H1 (cell line): ENCODE data around the gene ZNF764. TPM values are rescaled to one million over a fixed set of nuclear protein-coding genes. Genes with fewer than 3 reads are reported as not detected.

Experiments used
- NANOG ChIP-seq: IDR thresholded peaks from 2 replicates; pipeline ENCODE4 v1.6.1; 2011; ENCODE audit warnings: low read length, low read depth, mild to moderate bottlenecking, inconsistent platforms; ENCODE audit not compliant: insufficient read depth, poor library complexity, severe bottlenecking
- polyA plus RNA-seq, 7 experiments: library from polyadenylated mRNA; depleted of rRNA in 3 of 7; stranded (reverse) in 5 of 7; unstranded in 2 of 7; fragments of >200 nt in 5 of 7; fragments of 200-250 nt in 2 of 7; gene quantifications; 1 replicate in 5 of 7; 2 replicates in 1 of 7; 4 replicates in 1 of 7; pipeline versions ENCODE4 v1.2.1 to v1.2.3, GENCODE V29; 2011 to 2013; ENCODE audit warnings: missing spikeins in 2 of 7, mixed read lengths in 2 of 7
- total RNA-seq: library from RNA; stranded (reverse); fragmentation: NEBNext Ultra II Directional; extraction: Animal tissue kit (Norgen Biotek cat#: 25700); gene quantifications from 2 replicates; pipeline ENCODE4 v1.2.1, GENCODE V29; 2021
- TF ChIP-seq, protein P1 (sequence below): fragments of 300-600 bp; sonication (generic); IDR thresholded peaks from 2 replicates; pipeline ENCODE4 v1.7.1; 2012; ENCODE audit warnings: low read length, moderate library complexity, mild to moderate bottlenecking, inconsistent platforms; ENCODE audit not compliant: insufficient replicate concordance
- TF ChIP-seq, protein P2 (sequence below): IDR thresholded peaks from 2 replicates; pipeline ENCODE4 v1.6.1; 2011; ENCODE audit warnings: low read length, improper control_type of control experiment

Gene ZNF764
- total and polyA plus RNA-seq, 2 of the 8 experiments (the other 6 are each of a cell fraction or from before 2014, with no cell fraction given), result 5.7 to 7.7 TPM

- TF ChIP-seq, protein P1, sequence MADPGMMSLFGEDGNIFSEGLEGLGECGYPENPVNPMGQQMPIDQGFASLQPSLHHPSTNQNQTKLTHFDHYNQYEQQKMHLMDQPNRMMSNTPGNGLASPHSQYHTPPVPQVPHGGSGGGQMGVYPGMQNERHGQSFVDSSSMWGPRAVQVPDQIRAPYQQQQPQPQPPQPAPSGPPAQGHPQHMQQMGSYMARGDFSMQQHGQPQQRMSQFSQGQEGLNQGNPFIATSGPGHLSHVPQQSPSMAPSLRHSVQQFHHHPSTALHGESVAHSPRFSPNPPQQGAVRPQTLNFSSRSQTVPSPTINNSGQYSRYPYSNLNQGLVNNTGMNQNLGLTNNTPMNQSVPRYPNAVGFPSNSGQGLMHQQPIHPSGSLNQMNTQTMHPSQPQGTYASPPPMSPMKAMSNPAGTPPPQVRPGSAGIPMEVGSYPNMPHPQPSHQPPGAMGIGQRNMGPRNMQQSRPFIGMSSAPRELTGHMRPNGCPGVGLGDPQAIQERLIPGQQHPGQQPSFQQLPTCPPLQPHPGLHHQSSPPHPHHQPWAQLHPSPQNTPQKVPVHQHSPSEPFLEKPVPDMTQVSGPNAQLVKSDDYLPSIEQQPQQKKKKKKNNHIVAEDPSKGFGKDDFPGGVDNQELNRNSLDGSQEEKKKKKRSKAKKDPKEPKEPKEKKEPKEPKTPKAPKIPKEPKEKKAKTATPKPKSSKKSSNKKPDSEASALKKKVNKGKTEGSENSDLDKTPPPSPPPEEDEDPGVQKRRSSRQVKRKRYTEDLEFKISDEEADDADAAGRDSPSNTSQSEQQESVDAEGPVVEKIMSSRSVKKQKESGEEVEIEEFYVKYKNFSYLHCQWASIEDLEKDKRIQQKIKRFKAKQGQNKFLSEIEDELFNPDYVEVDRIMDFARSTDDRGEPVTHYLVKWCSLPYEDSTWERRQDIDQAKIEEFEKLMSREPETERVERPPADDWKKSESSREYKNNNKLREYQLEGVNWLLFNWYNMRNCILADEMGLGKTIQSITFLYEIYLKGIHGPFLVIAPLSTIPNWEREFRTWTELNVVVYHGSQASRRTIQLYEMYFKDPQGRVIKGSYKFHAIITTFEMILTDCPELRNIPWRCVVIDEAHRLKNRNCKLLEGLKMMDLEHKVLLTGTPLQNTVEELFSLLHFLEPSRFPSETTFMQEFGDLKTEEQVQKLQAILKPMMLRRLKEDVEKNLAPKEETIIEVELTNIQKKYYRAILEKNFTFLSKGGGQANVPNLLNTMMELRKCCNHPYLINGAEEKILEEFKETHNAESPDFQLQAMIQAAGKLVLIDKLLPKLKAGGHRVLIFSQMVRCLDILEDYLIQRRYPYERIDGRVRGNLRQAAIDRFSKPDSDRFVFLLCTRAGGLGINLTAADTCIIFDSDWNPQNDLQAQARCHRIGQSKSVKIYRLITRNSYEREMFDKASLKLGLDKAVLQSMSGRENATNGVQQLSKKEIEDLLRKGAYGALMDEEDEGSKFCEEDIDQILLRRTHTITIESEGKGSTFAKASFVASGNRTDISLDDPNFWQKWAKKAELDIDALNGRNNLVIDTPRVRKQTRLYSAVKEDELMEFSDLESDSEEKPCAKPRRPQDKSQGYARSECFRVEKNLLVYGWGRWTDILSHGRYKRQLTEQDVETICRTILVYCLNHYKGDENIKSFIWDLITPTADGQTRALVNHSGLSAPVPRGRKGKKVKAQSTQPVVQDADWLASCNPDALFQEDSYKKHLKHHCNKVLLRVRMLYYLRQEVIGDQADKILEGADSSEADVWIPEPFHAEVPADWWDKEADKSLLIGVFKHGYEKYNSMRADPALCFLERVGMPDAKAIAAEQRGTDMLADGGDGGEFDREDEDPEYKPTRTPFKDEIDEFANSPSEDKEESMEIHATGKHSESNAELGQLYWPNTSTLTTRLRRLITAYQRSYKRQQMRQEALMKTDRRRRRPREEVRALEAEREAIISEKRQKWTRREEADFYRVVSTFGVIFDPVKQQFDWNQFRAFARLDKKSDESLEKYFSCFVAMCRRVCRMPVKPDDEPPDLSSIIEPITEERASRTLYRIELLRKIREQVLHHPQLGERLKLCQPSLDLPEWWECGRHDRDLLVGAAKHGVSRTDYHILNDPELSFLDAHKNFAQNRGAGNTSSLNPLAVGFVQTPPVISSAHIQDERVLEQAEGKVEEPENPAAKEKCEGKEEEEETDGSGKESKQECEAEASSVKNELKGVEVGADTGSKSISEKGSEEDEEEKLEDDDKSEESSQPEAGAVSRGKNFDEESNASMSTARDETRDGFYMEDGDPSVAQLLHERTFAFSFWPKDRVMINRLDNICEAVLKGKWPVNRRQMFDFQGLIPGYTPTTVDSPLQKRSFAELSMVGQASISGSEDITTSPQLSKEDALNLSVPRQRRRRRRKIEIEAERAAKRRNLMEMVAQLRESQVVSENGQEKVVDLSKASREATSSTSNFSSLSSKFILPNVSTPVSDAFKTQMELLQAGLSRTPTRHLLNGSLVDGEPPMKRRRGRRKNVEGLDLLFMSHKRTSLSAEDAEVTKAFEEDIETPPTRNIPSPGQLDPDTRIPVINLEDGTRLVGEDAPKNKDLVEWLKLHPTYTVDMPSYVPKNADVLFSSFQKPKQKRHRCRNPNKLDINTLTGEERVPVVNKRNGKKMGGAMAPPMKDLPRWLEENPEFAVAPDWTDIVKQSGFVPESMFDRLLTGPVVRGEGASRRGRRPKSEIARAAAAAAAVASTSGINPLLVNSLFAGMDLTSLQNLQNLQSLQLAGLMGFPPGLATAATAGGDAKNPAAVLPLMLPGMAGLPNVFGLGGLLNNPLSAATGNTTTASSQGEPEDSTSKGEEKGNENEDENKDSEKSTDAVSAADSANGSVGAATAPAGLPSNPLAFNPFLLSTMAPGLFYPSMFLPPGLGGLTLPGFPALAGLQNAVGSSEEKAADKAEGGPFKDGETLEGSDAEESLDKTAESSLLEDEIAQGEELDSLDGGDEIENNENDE, result no peak
- TF ChIP-seq, protein P2, sequence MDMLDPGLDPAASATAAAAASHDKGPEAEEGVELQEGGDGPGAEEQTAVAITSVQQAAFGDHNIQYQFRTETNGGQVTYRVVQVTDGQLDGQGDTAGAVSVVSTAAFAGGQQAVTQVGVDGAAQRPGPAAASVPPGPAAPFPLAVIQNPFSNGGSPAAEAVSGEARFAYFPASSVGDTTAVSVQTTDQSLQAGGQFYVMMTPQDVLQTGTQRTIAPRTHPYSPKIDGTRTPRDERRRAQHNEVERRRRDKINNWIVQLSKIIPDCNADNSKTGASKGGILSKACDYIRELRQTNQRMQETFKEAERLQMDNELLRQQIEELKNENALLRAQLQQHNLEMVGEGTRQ, result no peak
- TF ChIP-seq NANOG, result no peak
These were observed 42.8 kb upstream of the ZNF764 start (continued) for GRCh38 chr16:30600929-30601328.
